HG03095 (cell line): Measurements from ENCODE around the gene ZNF831.

Source experiments
- ATAC-seq: cut with Tn5 transposase; IDR thresholded peaks from one replicate; pipeline ENCODE4 v1.9.1; 2021; ENCODE audit warnings: moderate library complexity; ENCODE audit not compliant: unreplicated experiment

The ZNF831 gene

GRCh38 chr20:59297686-59298085, 134.1 kb downstream of the ZNF831 start:
- ATAC-seq = no peak

DNA sequence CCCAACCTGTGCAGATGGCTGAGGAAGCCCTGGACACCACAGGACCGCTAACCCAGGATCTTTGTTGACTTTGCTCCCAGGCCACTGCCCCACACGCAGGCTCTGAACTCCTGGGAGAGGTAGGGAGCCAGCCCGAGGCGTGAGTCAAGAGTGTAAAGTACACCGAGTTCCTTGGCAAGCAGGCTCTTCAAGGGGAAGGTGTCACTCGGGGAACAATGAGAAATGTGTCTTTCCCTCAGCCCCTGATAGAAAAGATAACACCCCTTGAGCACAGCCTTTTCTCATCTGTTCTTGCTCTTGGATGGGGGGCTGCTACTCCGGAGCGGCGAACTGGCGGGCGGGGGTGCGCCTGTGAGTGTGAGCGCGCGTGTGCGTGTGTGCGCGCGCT, 136.3 kb downstream of the ZNF831 start:
- no peak for ATAC-seq

GRCh38 chr20:59300333-59301081, 136.9 kb downstream of the ZNF831 start, which contains the start of gene EDN3:
EDN3 (plus strand) TSS chr20:59300611; CDS start chr20:59300813, 202 bp downstream.
- no peak for ATAC-seq

GRCh38 chr20:59301343-59302007, 137.9 kb downstream of the ZNF831 start:
- ATAC-seq = no peak

GRCh38 chr20:59305908-59306655, 142.5 kb downstream of the ZNF831 start:
- no peak for ATAC-seq

GRCh38 chr20:59307270-59307669, 143.6 kb downstream of the ZNF831 start:
- ATAC-seq = no peak
